B cell (primary cell): ENCODE measurements around the gene RFX2. TPM values are rescaled to one million over a fixed set of nuclear protein-coding genes. Genes with fewer than 3 reads are reported as not detected.

Experiments
- ATAC-seq: fragments of 200-7000 bp; cut with Tn5 transposase; one replicate; pipeline ENCODE4 v1.10.0; 2021; ENCODE audit warnings: low read depth, mild to moderate bottlenecking, moderate number of reproducible peaks, moderate library complexity
- CTCF ChIA-PET: fragments of 350-600 bp; sonication (Branson Sonifier 250); formaldehyde crosslinking; loops from one replicate; lab custom pipeline; 2021; ENCODE audit warnings: antibody characterized with exemption, inconsistent platforms; lab: Charles Lee
- POLR2A ChIA-PET: fragments of 350-600 bp; sonication (Branson Sonifier 250); formaldehyde crosslinking; loops from one replicate; lab custom pipeline; 2021; ENCODE audit warnings: antibody characterized with exemption; lab: Charles Lee
- DNase-seq: peaks from one replicate; pipeline ENCODE4 v3.0.0; 2013
- H2AFZ ChIP-seq: 2 replicates; pipeline ENCODE4 v1.6.1; 2012; ENCODE audit warnings: mild to moderate bottlenecking, low read depth, low read length; ENCODE audit not compliant: insufficient read depth, poor library complexity, severe bottlenecking
- H3K27ac ChIP-seq, 2 donors: 1 replicate in 1 of 2; 2 replicates in 1 of 2; pipeline ENCODE4 v1.5.1; 2012 to 2013; ENCODE audit warnings: low read length in 2 of 2, mild to moderate bottlenecking in 2 of 2, moderate library complexity in 1 of 2
- H3K27me3 ChIP-seq, 4 experiments: fragments of 200-600 bp in 1 of 4; sonication (generic) in 1 of 4; replicated peaks in 1 of 4; 1 replicate in 2 of 4; 2 replicates in 2 of 4; pipeline versions ENCODE4 v1.6.1 to v1.7.0; 2013 to 2016; ENCODE audit warnings: low read length in 3 of 4, mild to moderate bottlenecking in 2 of 4, mixed read lengths in 1 of 4, moderate library complexity in 1 of 4; ENCODE audit not compliant: insufficient read depth in 4 of 4, control insufficient read depth in 3 of 4; ENCODE audit errors: control extremely low read depth in 1 of 4
- H3K36me3 ChIP-seq, 2 experiments: replicated peaks in 1 of 2; 1 replicate in 1 of 2; 2 replicates in 1 of 2; pipeline versions ENCODE4 v1.6.1 to v1.7.1; 2013; ENCODE audit warnings: low read length in 1 of 2; ENCODE audit not compliant: insufficient read depth in 2 of 2, control insufficient read depth in 1 of 2; ENCODE audit errors: control extremely low read depth in 1 of 2, extremely low read depth in 1 of 2
- H3K4me1 ChIP-seq, 2 donors: fragments of 200-600 bp in 1 of 2; sonication (generic) in 1 of 2; 1 replicate in 1 of 2; 2 replicates in 1 of 2; pipeline versions ENCODE4 v1.5.1 to v1.6.1; 2013 to 2017; ENCODE audit warnings: low read length in 2 of 2; ENCODE audit not compliant: control insufficient read depth in 2 of 2, insufficient read depth in 2 of 2
- H3K4me2 ChIP-seq: replicated peaks from 2 replicates; pipeline ENCODE3; 2012; ENCODE audit warnings: mild to moderate bottlenecking, low read depth, low read length; ENCODE audit not compliant: poor library complexity, severe bottlenecking
- H3K4me3 ChIP-seq, 5 experiments: fragments of 200-600 bp in 1 of 5; sonication (generic) in 1 of 5; 1 replicate in 3 of 5; 2 replicates in 2 of 5; pipeline versions ENCODE4 v1.5.1 to v1.7.0; 2011 to 2016; ENCODE audit warnings: low read length in 4 of 5, mild to moderate bottlenecking in 4 of 5, low read depth in 2 of 5, control low read depth in 1 of 5, moderate library complexity in 1 of 5; ENCODE audit not compliant: insufficient read depth in 1 of 5; ENCODE audit errors: control extremely low read depth in 1 of 5, extremely low read depth in 1 of 5
- H3K79me2 ChIP-seq: fragments of 200-600 bp; sonication (generic); one replicate; pipeline ENCODE4 v1.6.0; 2016; ENCODE audit warnings: low read length; ENCODE audit not compliant: control insufficient read depth, insufficient read depth
- H3K9ac ChIP-seq: fragments of 200-600 bp; sonication (generic); 2 replicates; pipeline ENCODE4 v1.6.1; 2017; ENCODE audit warnings: mild to moderate bottlenecking, low read length, moderate library complexity
- H3K9me3 ChIP-seq, 3 donors: one replicate each; pipeline versions ENCODE4 v1.6.1 to v1.7.1; 2013; ENCODE audit warnings: low read length in 2 of 3; ENCODE audit not compliant: control insufficient read depth in 2 of 3, insufficient read depth in 1 of 3; ENCODE audit errors: control extremely low read depth in 1 of 3
- H4K20me1 ChIP-seq: 2 replicates; pipeline ENCODE4 v1.6.0; 2012; ENCODE audit warnings: mild to moderate bottlenecking, low read length; ENCODE audit not compliant: insufficient read depth, control insufficient read depth, poor library complexity, severe bottlenecking
- H3K27ac Mint-ChIP-seq: one replicate; pipeline ENCODE4 v1.8.0; 2021; ENCODE audit warnings: mixed read lengths
- H3K27me3 Mint-ChIP-seq: one replicate; pipeline ENCODE4 v1.8.0; 2021; ENCODE audit warnings: mixed read lengths
- H3K4me1 Mint-ChIP-seq: one replicate; pipeline ENCODE4 v1.8.0; 2021; ENCODE audit warnings: mixed read lengths
- H3K4me3 Mint-ChIP-seq: one replicate; pipeline ENCODE4 v1.8.0; 2021; ENCODE audit warnings: mixed read lengths
- H3K9me3 Mint-ChIP-seq: one replicate; pipeline ENCODE4 v1.8.0; 2022; ENCODE audit warnings: mixed read lengths; ENCODE audit not compliant: insufficient read depth
- CTCF ChIP-seq: fragments of 200-600 bp; IDR thresholded peaks from one replicate; pipeline ENCODE4 v1.8.0; 2022; ENCODE audit warnings: antibody characterized with exemption, mild to moderate bottlenecking
- EZH2 ChIP-seq: IDR thresholded peaks from 2 replicates; pipeline ENCODE4 v1.6.1; 2012; ENCODE audit warnings: borderline replicate concordance, low read depth, mild to moderate bottlenecking, moderate library complexity, low read length; ENCODE audit not compliant: insufficient read depth, poor library complexity, severe bottlenecking
- WGBS: methylation state at CpG from one replicate; pipeline ENCODE4 v1.1.5; 2013; ENCODE audit warnings: missing lambda C conversion rate; ENCODE audit not compliant: insufficient coverage; 5-methylcytosine and 5-hydroxymethylcytosine counted together
- intact Hi-C: fragments of 100-400 bp; cut with micrococcal nuclease; formaldehyde crosslinking; loops from one replicate; pipeline ENCODE4 v1.10.0; 2022
- polyA plus RNA-seq: library from polyadenylated mRNA; depleted of rRNA; stranded (reverse); fragments of >200 nt; gene quantifications from 2 replicates; pipeline ENCODE4 v1.2.3, GENCODE V29; 2012
- total RNA-seq, 2 donors: library from RNA; stranded (reverse); fragments of 120-200 nt in 1 of 2; gene quantifications; 1 replicate in 1 of 2; 2 replicates in 1 of 2; pipeline versions ENCODE4 v1.2.3 to v1.2.4, GENCODE V29; 2013 to 2022

RFX2 gene
- total and polyA plus RNA-seq, 2 donors (not counting 1 experiment from before 2014, with no cell fraction given) = 7.1 to 8.6 TPM

- no peaks in the 10 kb centered on the region for H3K36me3 ChIP-seq
- no peaks in the 10 kb centered on the region for H3K79me2 ChIP-seq
- CTCF ChIA-PET = interaction anchor here (0.6 kb wide), 1 partner anchor 53 kb away, joined by 4 read pairs; no protein-coding TSS in a partner anchor
- no peak overlapping the region for H3K27ac Mint-ChIP-seq
- H3K4me1 ChIP-seq = no peaks in the 10 kb centered on the region
- peaks cover 6% of the 10 kb centered on the region for H3K4me1 Mint-ChIP-seq
- no peak overlapping the region for H3K4me3 Mint-ChIP-seq
- 97% methylated on average over 7 of the region's 11 CpGs for WGBS
- H3K4me3 ChIP-seq = no peak overlapping the region
- H4K20me1 ChIP-seq = no peaks in the 10 kb centered on the region
- DNase-seq = no peak
- no peak overlapping the region for H3K9ac ChIP-seq
- H3K27ac ChIP-seq = no peak overlapping the region
- peaks cover 10% of the 10 kb centered on the region for H3K27me3 Mint-ChIP-seq
- H2AFZ ChIP-seq = no peak overlapping the region
- H3K4me2 ChIP-seq = no peak overlapping the region
- POLR2A ChIA-PET = interaction anchor here (0.7 kb wide), 1 partner anchor 17 kb away, joined by 3 read pairs; no protein-coding TSS in a partner anchor
- intact Hi-C loops = no loop called here
- no peaks in the 10 kb centered on the region for H3K9me3 ChIP-seq
- ATAC-seq = no peak
- H3K9me3 Mint-ChIP-seq = no peaks in the 10 kb centered on the region
- TF ChIP-seq EZH2 (no peak), CTCF (no peak)
- peaks cover 0 to under 1% (median 0%) of the 10 kb centered on the region in 4 experiments for H3K27me3 ChIP-seq
Observed at GRCh38 chr19:6070720-6071485, 39.4 kb downstream of the RFX2 start.

DNA sequence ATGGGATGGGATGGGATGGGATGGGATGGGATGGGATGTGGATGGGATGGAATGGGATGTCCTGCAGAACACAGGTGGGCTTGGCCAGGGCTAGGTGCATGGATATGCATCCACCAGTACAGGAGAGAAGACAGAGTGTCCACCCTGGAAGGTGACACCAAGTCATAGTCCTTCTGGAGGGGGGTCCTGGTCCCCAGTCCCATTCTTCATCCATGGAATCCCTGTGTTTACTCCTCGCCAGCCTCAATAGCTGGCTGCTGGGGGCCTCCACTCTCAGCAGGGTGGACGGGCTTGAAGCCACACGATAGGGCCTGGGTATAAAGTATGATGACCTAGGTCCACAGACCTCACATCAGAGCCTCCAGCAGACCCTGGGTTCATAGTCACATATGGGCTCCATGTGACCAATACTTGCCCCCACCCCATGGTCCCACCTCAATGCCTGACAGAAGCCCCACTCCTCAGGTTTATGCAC lies 40.1 kb downstream of the RFX2 start:
- ChIA-PET CTCF (no interaction called here), POLR2A (interaction anchor here (0.7 kb wide), 1 partner anchor 18 kb away, joined by 3 read pairs; no protein-coding TSS in a partner anchor)
- Histone ChIP-seq H3K27ac (no peak overlapping the region), H3K4me1 (peaks cover 0 to 3% of the 10 kb centered on the region in 2 donors), H3K9ac (no peak overlapping the region), H3K79me2 (no peaks in the 10 kb centered on the region), H3K4me3 (no peak overlapping the region), H3K4me2 (no peak overlapping the region), H3K9me3 (no peaks in the 10 kb centered on the region), H3K27me3 (peaks cover 0 to 4% (median 1%) of the 10 kb centered on the region in 4 experiments), H2AFZ (no peak overlapping the region), H4K20me1 (no peaks in the 10 kb centered on the region), H3K36me3 (no peaks in the 10 kb centered on the region)
- 100% methylated on average over 1 of the region's 3 CpGs for WGBS
- H3K4me3 Mint-ChIP-seq = no peak overlapping the region
- H3K27me3 Mint-ChIP-seq = peaks cover 14% of the 10 kb centered on the region
- ATAC-seq (peak; percentile 34), DNase-seq (no peak)
- peaks cover 10% of the 10 kb centered on the region for H3K4me1 Mint-ChIP-seq
- peak overlapping the region; percentile 16 for H3K27ac Mint-ChIP-seq
- intact Hi-C loops = no loop called here
- TF ChIP-seq CTCF (no peak), EZH2 (no peak)
- H3K9me3 Mint-ChIP-seq = no peaks in the 10 kb centered on the region
